ENCODE data around the gene SLC5A3. TPM values are rescaled to one million over a fixed set of nuclear protein-coding genes. Genes with fewer than 3 reads are reported as not detected.

The SLC5A3 gene
- total RNA-seq, 1 donor from 2014 or later: 17.4 TPM

- H3K36me3 ChIP-seq: no peaks in the 10 kb centered on the region
- DNase-seq (no peak), ATAC-seq (no peak)
- intact Hi-C loops (cut with DNase I): no loop called here
- no peak overlapping the region for H3K4me3 ChIP-seq
- TF ChIP-seq, protein P1, sequence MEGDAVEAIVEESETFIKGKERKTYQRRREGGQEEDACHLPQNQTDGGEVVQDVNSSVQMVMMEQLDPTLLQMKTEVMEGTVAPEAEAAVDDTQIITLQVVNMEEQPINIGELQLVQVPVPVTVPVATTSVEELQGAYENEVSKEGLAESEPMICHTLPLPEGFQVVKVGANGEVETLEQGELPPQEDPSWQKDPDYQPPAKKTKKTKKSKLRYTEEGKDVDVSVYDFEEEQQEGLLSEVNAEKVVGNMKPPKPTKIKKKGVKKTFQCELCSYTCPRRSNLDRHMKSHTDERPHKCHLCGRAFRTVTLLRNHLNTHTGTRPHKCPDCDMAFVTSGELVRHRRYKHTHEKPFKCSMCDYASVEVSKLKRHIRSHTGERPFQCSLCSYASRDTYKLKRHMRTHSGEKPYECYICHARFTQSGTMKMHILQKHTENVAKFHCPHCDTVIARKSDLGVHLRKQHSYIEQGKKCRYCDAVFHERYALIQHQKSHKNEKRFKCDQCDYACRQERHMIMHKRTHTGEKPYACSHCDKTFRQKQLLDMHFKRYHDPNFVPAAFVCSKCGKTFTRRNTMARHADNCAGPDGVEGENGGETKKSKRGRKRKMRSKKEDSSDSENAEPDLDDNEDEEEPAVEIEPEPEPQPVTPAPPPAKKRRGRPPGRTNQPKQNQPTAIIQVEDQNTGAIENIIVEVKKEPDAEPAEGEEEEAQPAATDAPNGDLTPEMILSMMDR (IDR thresholded peaks at IDR 0.05): no peak
- H3K9me3 ChIP-seq: no peaks in the 10 kb centered on the region
- H3K27ac ChIP-seq: no peak overlapping the region
- H3K4me1 ChIP-seq: peaks cover 10% of the 10 kb centered on the region
- H3K27me3 ChIP-seq (ENCODE audit: low read depth): no peaks in the 10 kb centered on the region
These were observed 30.6 kb upstream of the SLC5A3 start for GRCh38 chr21:34042735-34043134.

GRCh38 chr21:34043333-34043732 lies 30.0 kb upstream of the SLC5A3 start:
- DNase-seq: no peak
- Histone ChIP-seq H3K4me1 (peaks cover 10% of the 10 kb centered on the region), H3K27me3 (ENCODE audit: low read depth) (no peaks in the 10 kb centered on the region), H3K4me3 (no peak overlapping the region), H3K9me3 (no peaks in the 10 kb centered on the region), H3K36me3 (no peaks in the 10 kb centered on the region), H3K27ac (no peak overlapping the region)
- intact Hi-C loops (cut with DNase I): no loop called here
- TF ChIP-seq, protein P1 (IDR thresholded peaks at IDR 0.05): no peak
- ATAC-seq: no peak

GRCh38 chr21:34046917-34047316 lies 26.5 kb upstream of the SLC5A3 start:
- ATAC-seq: no peak
- TF ChIP-seq, protein P1 (IDR thresholded peaks at IDR 0.05): no peak
- no peaks in the 10 kb centered on the region for H3K4me1 ChIP-seq
- no peaks in the 10 kb centered on the region for H3K36me3 ChIP-seq
- no peak overlapping the region for H3K27ac ChIP-seq
- H3K27me3 ChIP-seq (ENCODE audit: low read depth): no peaks in the 10 kb centered on the region
- no peak overlapping the region for H3K4me3 ChIP-seq
- DNase-seq: no peak
- intact Hi-C loops (cut with DNase I): no loop called here
- no peaks in the 10 kb centered on the region for H3K9me3 ChIP-seq

DNA sequence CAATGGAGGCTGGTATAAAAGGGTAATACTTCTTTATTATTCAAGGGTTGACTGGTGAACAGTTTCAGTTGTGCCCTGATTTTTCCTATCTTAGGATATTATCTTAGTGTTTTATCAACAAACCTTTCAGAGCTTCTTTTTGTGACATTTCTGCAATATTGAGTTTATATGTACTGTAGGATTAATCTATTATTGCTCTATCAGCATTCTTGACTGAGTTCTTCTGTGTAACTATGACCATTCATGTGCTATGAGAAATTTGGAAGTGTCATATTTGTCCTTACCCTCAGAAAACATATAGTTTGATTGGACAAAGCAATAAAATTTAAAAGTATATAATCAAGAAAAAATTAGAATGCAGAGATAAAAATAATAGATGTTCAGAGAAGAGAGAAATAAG lies 25.5 kb upstream of the SLC5A3 start:
- H3K27ac ChIP-seq: no peak overlapping the region
- ATAC-seq (no peak), DNase-seq (no peak)
- TF ChIP-seq, protein P1 (IDR thresholded peaks at IDR 0.05): no peak
- intact Hi-C loops (cut with DNase I): no loop called here
- no peak overlapping the region for H3K4me3 ChIP-seq
- no peaks in the 10 kb centered on the region for H3K9me3 ChIP-seq
- H3K4me1 ChIP-seq: no peaks in the 10 kb centered on the region
- no peaks in the 10 kb centered on the region for H3K27me3 ChIP-seq (ENCODE audit: low read depth)
- no peaks in the 10 kb centered on the region for H3K36me3 ChIP-seq

DNA sequence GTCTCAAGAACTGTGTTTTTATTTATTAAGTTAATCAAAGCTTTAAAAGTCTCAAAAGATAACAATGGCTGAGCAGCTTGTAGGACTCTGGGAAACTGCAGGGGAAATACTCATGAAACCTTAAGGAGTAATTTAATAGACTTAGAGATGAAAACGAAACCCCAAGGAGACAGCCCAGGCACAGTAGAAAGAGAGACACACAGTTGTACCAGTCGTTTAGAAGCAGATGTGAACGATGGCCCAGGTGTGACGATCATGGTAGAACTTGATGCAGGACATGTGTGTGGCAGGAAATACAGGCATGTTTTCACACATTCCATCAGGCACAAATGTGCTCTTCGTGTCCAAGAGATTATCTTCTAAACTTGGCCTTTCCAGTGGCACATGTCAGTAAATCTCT lies 21.2 kb upstream of the SLC5A3 start:
- Histone ChIP-seq H3K9me3 (no peaks in the 10 kb centered on the region), H3K27ac (no peak overlapping the region), H3K27me3 (ENCODE audit: low read depth) (no peaks in the 10 kb centered on the region), H3K4me1 (no peaks in the 10 kb centered on the region), H3K4me3 (no peak overlapping the region), H3K36me3 (no peaks in the 10 kb centered on the region)
- DNase-seq (no peak), ATAC-seq (no peak)
- TF ChIP-seq, protein P1 (IDR thresholded peaks at IDR 0.05): no peak
- intact Hi-C loops (cut with DNase I): no loop called here

GRCh38 chr21:34054259-34054658 lies 19.1 kb upstream of the SLC5A3 start:
- H3K4me1 ChIP-seq: no peaks in the 10 kb centered on the region
- H3K4me3 ChIP-seq: no peak overlapping the region
- H3K27ac ChIP-seq: no peak overlapping the region
- no peaks in the 10 kb centered on the region for H3K27me3 ChIP-seq (ENCODE audit: low read depth)
- H3K9me3 ChIP-seq: no peaks in the 10 kb centered on the region
- H3K36me3 ChIP-seq: no peaks in the 10 kb centered on the region
- ATAC-seq (no peak), DNase-seq (no peak)
- intact Hi-C loops (cut with DNase I): no loop called here
- TF ChIP-seq, protein P1 (IDR thresholded peaks at IDR 0.05): no peak
